Naive thymus-derived CD4-positive, alpha-beta T cell (primary cell): ENCODE results near the gene KRTAP5-6. TPM values are rescaled to one million over a fixed set of nuclear protein-coding genes. Genes with fewer than 3 reads are reported as not detected.
A peak's percentile ranks its signal among the peaks of the same experiment; 100 is the strongest.

Experiments used
- ATAC-seq: fragments of 150-1000 bp; cut with Tn5 transposase; 2 replicates; pipeline ENCODE4 v1.10.0; 2021; ENCODE audit warnings: mild to moderate bottlenecking, moderate library complexity
- CTCF ChIA-PET: fragments of 350-600 bp; sonication (Branson Sonifier 250); formaldehyde crosslinking; loops from one replicate; lab custom pipeline; 2021; ENCODE audit warnings: antibody characterized with exemption; lab: Charles Lee
- POLR2A ChIA-PET: fragments of 350-600 bp; sonication (Branson Sonifier 250); formaldehyde crosslinking; loops from one replicate; lab custom pipeline; 2021; ENCODE audit warnings: antibody characterized with exemption, inconsistent platforms; lab: Charles Lee
- DNase-seq, 9 donors: peaks; one replicate each; pipeline versions ENCODE4 v3.0.0 to v3.0.0-alpha.2; 2020 to 2022; ENCODE audit warnings: mixed read lengths in 1 of 9
- H3K27ac ChIP-seq: one replicate; pipeline ENCODE4 v1.7.0; 2013; ENCODE audit warnings: mild to moderate bottlenecking, low read depth, low read length, moderate library complexity
- H3K27me3 ChIP-seq, 2 donors: one replicate each; pipeline ENCODE4 v1.7.0; 2013; ENCODE audit warnings: low read length in 2 of 2, mild to moderate bottlenecking in 2 of 2, moderate library complexity in 2 of 2; ENCODE audit not compliant: control insufficient read depth in 2 of 2, insufficient read depth in 2 of 2
- H3K36me3 ChIP-seq, 3 experiments: 1 replicate in 2 of 3; 2 replicates in 1 of 3; pipeline ENCODE4 v1.7.0; 2013; ENCODE audit warnings: low read length in 3 of 3, mild to moderate bottlenecking in 3 of 3, moderate library complexity in 1 of 3; ENCODE audit not compliant: insufficient read depth in 3 of 3, control insufficient read depth in 2 of 3
- H3K4me1 ChIP-seq, 2 donors: one replicate each; pipeline ENCODE4 v1.7.0; 2013; ENCODE audit warnings: low read length in 2 of 2, mild to moderate bottlenecking in 2 of 2, moderate library complexity in 1 of 2; ENCODE audit not compliant: control insufficient read depth in 2 of 2, insufficient read depth in 2 of 2
- H3K4me3 ChIP-seq: 2 replicates; pipeline ENCODE4 v1.7.0; 2013; ENCODE audit warnings: mild to moderate bottlenecking, low read length
- H3K9me3 ChIP-seq, 3 experiments: 1 replicate in 2 of 3; 2 replicates in 1 of 3; pipeline ENCODE4 v1.7.0; 2013; ENCODE audit warnings: low read length in 3 of 3; ENCODE audit not compliant: control insufficient read depth in 2 of 3
- H3K27ac Mint-ChIP-seq, 9 donors: one replicate each; pipeline ENCODE4 v1.8.0; 2020 to 2022; ENCODE audit warnings: mixed read lengths in 9 of 9, mild to moderate bottlenecking in 8 of 9, moderate library complexity in 5 of 9, inconsistent platforms in 2 of 9
- H3K27me3 Mint-ChIP-seq, 5 donors: one replicate each; pipeline ENCODE4 v1.8.0; 2021 to 2022; ENCODE audit warnings: mixed read lengths in 5 of 5, mild to moderate bottlenecking in 1 of 5
- H3K36me3 Mint-ChIP-seq, 5 donors: one replicate each; pipeline ENCODE4 v1.8.0; 2020 to 2022; ENCODE audit warnings: mixed read lengths in 5 of 5, mild to moderate bottlenecking in 3 of 5, inconsistent platforms in 1 of 5
- H3K4me1 Mint-ChIP-seq, 7 donors: one replicate each; pipeline ENCODE4 v1.8.0; 2020 to 2022; ENCODE audit warnings: mixed read lengths in 7 of 7, mild to moderate bottlenecking in 3 of 7, inconsistent platforms in 1 of 7
- H3K4me3 Mint-ChIP-seq, 10 donors: one replicate each; pipeline ENCODE4 v1.8.0; 2020 to 2022; ENCODE audit warnings: mild to moderate bottlenecking in 10 of 10, mixed read lengths in 10 of 10, moderate library complexity in 6 of 10, inconsistent platforms in 2 of 10
- H3K9me3 Mint-ChIP-seq, 11 donors: one replicate each; pipeline ENCODE4 v1.8.0; 2020 to 2022; ENCODE audit warnings: mixed read lengths in 11 of 11, mild to moderate bottlenecking in 4 of 11, inconsistent platforms in 1 of 11, moderate library complexity in 1 of 11
- intact Hi-C, 2 donors: fragments of 100-400 bp; cut with micrococcal nuclease; formaldehyde crosslinking; loops; one replicate each; pipeline ENCODE4 v1.15.1; 2023
- polyA plus RNA-seq, 2 donors: library from polyadenylated mRNA; unstranded; fragments of 300-500 nt; fragmentation: Illumina TruSeq; gene quantifications; one replicate each; pipeline ENCODE4 v1.2.3, GENCODE V29; 2021
- total RNA-seq, 6 experiments: library from RNA in 5 of 6; stranded (reverse) in 5 of 6; gene quantifications; 1 replicate in 5 of 6; 2 replicates in 1 of 6; pipeline ENCODE4 v1.2.3 and lab custom pipeline; 2021 to 2026

The KRTAP5-6 gene
- total and polyA plus RNA-seq, 7 experiments from 2014 or later, result not detected

- Mint-ChIP-seq H3K4me1 (peaks cover 0 to 13% (median 8%) of the 10 kb centered on the region in 7 donors), H3K27ac (peak overlapping the region in 2 of 9 donors; percentile 60), H3K4me3 (peak overlapping the region in 4 of 10 donors; percentile 6 to 82 (median 13)), H3K9me3 (peaks cover 0 to 3% (median 0%) of the 10 kb centered on the region in 11 donors), H3K36me3 (no peaks in the 10 kb centered on the region), H3K27me3 (peaks cover 8 to 29% (median 13%) of the 10 kb centered on the region in 5 donors)
- H3K27me3 ChIP-seq, result no peaks in the 10 kb centered on the region
- POLR2A ChIA-PET, result interaction anchor here (2.0 kb wide), 1 partner anchor 139 kb away, joined by 20 read pairs; the partner anchor contains the start of gene SYT8
- ATAC-seq, result peak; percentile 91
- intact Hi-C loops, result loop anchor here (1.0 to 5.0 kb wide), 3 partner anchors 42 to 138 kb away; no protein-coding TSS in a partner anchor
- peak overlapping the region; percentile 54 for H3K4me3 ChIP-seq
- no peak overlapping the region for H3K27ac ChIP-seq
- H3K9me3 ChIP-seq, result no peaks in the 10 kb centered on the region
- peak; percentile 55 to 87 (median 72) for DNase-seq
- CTCF ChIA-PET, result interaction anchor here (0.5 to 5.8 kb wide), 52 partner anchors 12 to 1432 kb away, joined by 3 to 229 read pairs (median 4); partner anchors contain the start of genes H19, LSP1, MRPL23 and SYT8
- no peaks in the 10 kb centered on the region for H3K36me3 ChIP-seq
- peaks cover 6 to 10% of the 10 kb centered on the region in 2 donors for H3K4me1 ChIP-seq
Observed at GRCh38 chr11:1694064-1694845, 2.7 kb upstream of the KRTAP5-6 start.

GRCh38 chr11:1694846-1695547 lies 2.0 kb upstream of the KRTAP5-6 start:
- POLR2A ChIA-PET, result interaction anchor here (2.0 kb wide), 1 partner anchor 139 kb away, joined by 20 read pairs; the partner anchor contains the start of gene SYT8
- CTCF ChIA-PET, result interaction anchor here (0.6 to 5.8 kb wide), 18 partner anchors 13 to 1431 kb away, joined by 3 to 229 read pairs (median 4); partner anchors contain the start of genes SYT8 and TNNI2
- Mint-ChIP-seq H3K9me3 (peaks cover 0 to 3% (median 0%) of the 10 kb centered on the region in 11 donors), H3K4me3 (peak overlapping the region in 3 of 10 donors; percentile 7 to 66 (median 45)), H3K36me3 (no peaks in the 10 kb centered on the region), H3K27me3 (peaks cover 5 to 26% (median 9%) of the 10 kb centered on the region in 5 donors), H3K4me1 (peaks cover under 1 to 13% (median 8%) of the 10 kb centered on the region in 7 donors), H3K27ac (peak overlapping the region in 1 of 9 donors; percentile 6)
- DNase-seq (no peak), ATAC-seq (no peak)
- no peak overlapping the region for H3K27ac ChIP-seq
- H3K9me3 ChIP-seq, result no peaks in the 10 kb centered on the region
- H3K4me3 ChIP-seq, result no peak overlapping the region
- H3K36me3 ChIP-seq, result no peaks in the 10 kb centered on the region
- H3K4me1 ChIP-seq, result peaks cover 6 to 10% of the 10 kb centered on the region in 2 donors
- no peaks in the 10 kb centered on the region for H3K27me3 ChIP-seq
- intact Hi-C loops, result loop anchor here (1.0 to 5.0 kb wide), 3 partner anchors 43 to 137 kb away; no protein-coding TSS in a partner anchor

- ChIA-PET CTCF (interaction anchor here (2.3 to 5.8 kb wide), 3 partner anchors 15 to 305 kb away, joined by 9 to 229 read pairs (median 58); partner anchors contain the start of gene SYT8), POLR2A (no interaction called here)
- H3K4me3 Mint-ChIP-seq, result peak overlapping the region in 2 of 10 donors; percentile 7 to 66
- H3K4me1 Mint-ChIP-seq, result peaks cover 5 to 15% (median 11%) of the 10 kb centered on the region in 7 donors
- H3K4me3 ChIP-seq, result no peak overlapping the region
- peaks cover 0 to 5% (median 0%) of the 10 kb centered on the region in 11 donors for H3K9me3 Mint-ChIP-seq
- H3K9me3 ChIP-seq, result no peaks in the 10 kb centered on the region
- H3K36me3 ChIP-seq, result no peaks in the 10 kb centered on the region
- intact Hi-C loops, result no loop called here
- peaks cover 5 to 20% (median 9%) of the 10 kb centered on the region in 5 donors for H3K27me3 Mint-ChIP-seq
- H3K36me3 Mint-ChIP-seq, result no peaks in the 10 kb centered on the region
- H3K27me3 ChIP-seq, result no peaks in the 10 kb centered on the region
- H3K27ac ChIP-seq, result no peak overlapping the region
- ATAC-seq (no peak), DNase-seq (no peak)
- H3K4me1 ChIP-seq, result peaks cover 8 to 10% of the 10 kb centered on the region in 2 donors
- peak overlapping the region in 2 of 9 donors; percentile 6 to 9 for H3K27ac Mint-ChIP-seq
Observed at GRCh38 chr11:1695548-1696108, 1.4 kb upstream of the KRTAP5-6 start.

- Mint-ChIP-seq H3K36me3 (peaks cover 0 to 12% (median 2%) of the 10 kb centered on the region in 5 donors), H3K4me3 (no peak overlapping the region), H3K4me1 (peaks cover 5 to 22% (median 16%) of the 10 kb centered on the region in 7 donors), H3K27me3 (peaks cover 0 to 12% (median 0%) of the 10 kb centered on the region in 5 donors), H3K27ac (peak overlapping the region in 1 of 9 donors; percentile 25), H3K9me3 (peaks cover 0 to 23% (median 10%) of the 10 kb centered on the region in 11 donors)
- no peaks in the 10 kb centered on the region for H3K27me3 ChIP-seq
- intact Hi-C loops, result no loop called here
- H3K4me1 ChIP-seq, result peaks cover 4 to 12% of the 10 kb centered on the region in 2 donors
- H3K4me3 ChIP-seq, result no peak overlapping the region
- peaks cover 0 to 17% (median 0%) of the 10 kb centered on the region in 3 experiments for H3K9me3 ChIP-seq
- H3K36me3 ChIP-seq, result no peaks in the 10 kb centered on the region
- POLR2A ChIA-PET, result no interaction called here
- no peak for DNase-seq
- no peak for ATAC-seq
- no peak overlapping the region for H3K27ac ChIP-seq
- CTCF ChIA-PET, result interaction anchor here (0.6 to 1.1 kb wide), 4 partner anchors 8 to 453 kb away, joined by 3 to 5 read pairs (median 3); no protein-coding TSS in a partner anchor
Observed at GRCh38 chr11:1699771-1700170, 2.8 kb downstream of the KRTAP5-6 start.

GRCh38 chr11:1701091-1701807 lies 4.3 kb downstream of the KRTAP5-6 start:
- DNase-seq, result peak in 5 of 9 donors; percentile 7 to 25 (median 21)
- Histone ChIP-seq H3K4me1 (peaks cover 4 to 12% of the 10 kb centered on the region in 2 donors), H3K4me3 (no peak overlapping the region), H3K9me3 (peaks cover 0 to 17% (median 0%) of the 10 kb centered on the region in 3 experiments), H3K27me3 (no peaks in the 10 kb centered on the region), H3K36me3 (no peaks in the 10 kb centered on the region), H3K27ac (no peak overlapping the region)
- intact Hi-C loops, result no loop called here
- ChIA-PET POLR2A (interaction anchor here (1.1 to 1.2 kb wide), 2 partner anchors 32 to 104 kb away, joined by 3 to 7 read pairs; no protein-coding TSS in a partner anchor), CTCF (interaction anchor here (1.0 to 2.7 kb wide), 4 partner anchors 83 to 131 kb away, joined by 3 to 14 read pairs (median 4); no protein-coding TSS in a partner anchor)
- Mint-ChIP-seq H3K4me1 (peaks cover 6 to 22% (median 20%) of the 10 kb centered on the region in 7 donors), H3K27ac (peak overlapping the region in 8 of 9 donors; percentile 56 to 85 (median 76)), H3K27me3 (peaks cover 0 to 12% (median 0%) of the 10 kb centered on the region in 5 donors), H3K4me3 (peak overlapping the region in 9 of 10 donors; percentile 12 to 72 (median 55)), H3K9me3 (peaks cover 0 to 23% (median 10%) of the 10 kb centered on the region in 11 donors), H3K36me3 (peaks cover 0 to 12% (median 2%) of the 10 kb centered on the region in 5 donors)
- peak; percentile 29 for ATAC-seq
